HG03095 (cell line): ENCODE measurements around the gene OR52A5.
A peak's percentile ranks its signal among the peaks of the same experiment; 100 is the strongest.
"Not testable (repeated sequence)": the region's sequence is repeated elsewhere in the genome, so short reads cannot be mapped to it uniquely, and the experiment has no call there.

ENCODE experiments used
- ATAC-seq: cut with Tn5 transposase; IDR thresholded peaks from one replicate; pipeline ENCODE4 v1.9.1; 2021; ENCODE audit warnings: moderate library complexity; ENCODE audit not compliant: unreplicated experiment

Gene OR52A5

DNA sequence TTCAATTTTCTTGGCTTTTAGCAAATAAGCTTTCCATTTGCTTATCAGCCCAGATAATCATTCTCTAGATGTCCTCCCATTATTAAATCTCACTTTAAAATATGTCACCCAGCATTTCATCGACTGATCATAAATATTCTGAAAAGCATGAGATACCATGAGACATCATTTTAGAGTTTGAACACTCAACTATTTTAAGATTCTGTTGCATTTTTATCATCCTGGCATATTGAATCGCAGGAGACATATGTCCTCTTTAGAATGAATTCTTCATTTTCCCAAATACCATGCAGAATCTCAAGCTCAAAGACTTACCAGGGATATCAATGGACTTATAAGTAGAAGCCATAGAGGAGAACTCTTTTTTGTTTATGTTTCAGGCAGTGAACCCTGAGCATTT is at the start of gene OR52A5:
Gene OR52A5 (minus strand): TSS at position 361 of the 400 bp plus-strand sequence. CDS start 5,714 bp downstream, outside the sequence.
- ATAC-seq = no peak

DNA sequence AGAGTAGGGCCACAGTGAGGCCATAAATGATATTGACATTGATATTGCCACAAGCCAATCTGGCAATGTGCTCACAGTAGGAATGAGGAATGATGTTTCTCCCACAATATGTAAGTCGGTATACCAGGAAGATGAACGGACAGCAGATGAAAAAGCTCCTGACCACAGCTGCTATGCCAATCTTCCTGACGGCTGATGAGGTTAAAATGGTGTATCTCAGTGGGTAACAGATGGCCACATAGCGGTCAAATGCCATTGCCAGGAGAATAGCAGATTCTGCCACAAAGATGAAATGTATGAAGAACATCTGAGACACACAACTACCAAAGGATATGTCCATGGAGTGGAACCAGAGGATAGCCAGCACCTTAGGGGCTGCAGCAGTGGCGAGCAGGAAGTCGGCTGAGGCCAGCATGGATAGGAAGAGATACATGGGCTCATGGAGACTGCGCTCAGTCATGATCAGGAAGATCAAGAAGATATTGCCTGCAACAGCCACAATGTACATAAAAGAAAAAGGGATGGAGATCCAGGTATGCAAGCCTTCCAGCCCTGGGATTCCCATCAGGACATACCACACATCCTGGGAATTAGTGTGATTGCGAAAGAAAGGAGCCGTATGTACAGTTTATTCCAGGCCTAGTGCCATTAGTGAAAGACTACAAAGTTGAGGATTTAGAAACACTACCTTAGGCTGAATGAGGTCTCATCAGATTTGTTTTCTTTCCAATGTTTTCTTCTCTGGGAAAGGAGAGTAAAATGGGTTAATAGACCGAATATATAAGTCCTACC is 40.1 kb upstream of the OR52A5 start:
- no peak for ATAC-seq

DNA sequence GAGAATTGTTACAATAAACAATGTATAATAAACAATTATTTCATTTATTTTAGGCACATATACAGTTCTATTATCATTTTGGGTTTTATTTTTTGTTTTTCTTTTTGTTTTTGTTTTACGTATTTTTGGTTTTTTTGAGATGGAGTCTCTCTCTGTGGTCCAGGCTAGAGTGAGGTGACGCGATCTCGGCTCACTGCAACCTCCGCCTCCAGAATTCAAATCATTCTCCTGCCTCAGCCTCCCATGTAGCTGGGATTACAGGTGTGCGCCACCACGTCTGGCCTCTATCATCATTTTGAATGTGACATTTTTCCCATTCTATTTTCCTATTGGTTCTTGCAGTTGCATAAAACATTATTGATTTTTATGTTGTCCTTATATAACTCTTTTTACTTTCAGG is 36.8 kb upstream of the OR52A5 start:
- ATAC-seq = no peak

DNA sequence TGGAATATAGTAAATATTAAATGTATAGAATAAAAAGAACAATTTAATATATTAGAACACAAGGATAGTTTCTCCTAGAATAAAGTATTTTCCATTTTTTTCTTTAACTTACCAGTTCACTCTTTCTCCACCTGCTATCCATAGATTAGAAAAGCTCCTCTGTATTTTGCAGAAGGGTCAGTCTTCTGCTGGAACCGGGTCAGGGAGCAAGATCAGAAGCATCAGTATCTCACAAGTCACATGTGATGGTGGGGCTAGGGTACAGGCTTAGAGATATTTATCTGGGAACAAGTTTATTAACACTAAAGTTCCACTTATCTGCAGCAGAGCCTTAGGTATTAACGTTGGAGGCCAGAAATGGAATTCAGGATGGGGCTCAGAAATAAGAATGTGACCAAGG is 33.7 kb upstream of the OR52A5 start:
- ATAC-seq = no peak

DNA sequence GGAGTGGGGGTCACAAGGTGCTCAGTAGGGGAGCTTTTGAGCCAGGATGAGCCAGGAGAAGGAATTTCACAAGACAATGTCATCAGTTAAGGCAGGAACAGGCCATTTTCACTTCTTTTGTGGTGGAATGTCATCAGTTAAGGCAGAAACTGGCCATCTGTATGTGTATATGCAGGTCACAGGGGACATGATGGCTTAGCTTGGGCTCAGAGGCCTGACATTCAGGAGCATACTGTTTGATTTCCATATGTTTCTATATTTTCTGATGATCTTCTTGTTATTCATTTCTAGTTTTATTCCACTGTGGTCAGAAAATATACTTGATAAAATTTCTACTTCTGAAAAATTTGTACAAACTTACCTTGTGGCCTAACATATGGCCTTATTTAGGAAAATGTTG is 27.7 kb upstream of the OR52A5 start:
- not testable (repeated sequence) for ATAC-seq

DNA sequence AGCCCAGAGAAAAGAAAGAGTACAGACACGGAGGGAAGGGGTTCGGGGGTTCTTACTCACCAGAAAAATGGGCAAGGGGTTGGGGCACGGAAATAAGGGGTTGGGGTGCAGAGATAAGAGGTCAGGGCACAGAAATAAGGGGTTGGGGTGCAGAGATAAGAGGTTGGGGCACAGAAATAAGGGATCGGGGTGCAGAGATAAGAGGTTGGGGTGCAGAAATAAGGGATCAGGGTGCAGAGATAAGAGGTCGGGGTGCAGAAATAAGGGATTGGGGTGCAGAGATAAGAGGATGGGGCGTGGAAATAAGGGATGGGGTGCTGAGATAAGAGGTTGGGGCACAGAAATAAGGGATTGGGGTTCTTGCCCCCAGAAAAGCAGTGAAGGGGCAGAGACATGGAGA is 26.7 kb upstream of the OR52A5 start:
- not testable (repeated sequence) for ATAC-seq

DNA sequence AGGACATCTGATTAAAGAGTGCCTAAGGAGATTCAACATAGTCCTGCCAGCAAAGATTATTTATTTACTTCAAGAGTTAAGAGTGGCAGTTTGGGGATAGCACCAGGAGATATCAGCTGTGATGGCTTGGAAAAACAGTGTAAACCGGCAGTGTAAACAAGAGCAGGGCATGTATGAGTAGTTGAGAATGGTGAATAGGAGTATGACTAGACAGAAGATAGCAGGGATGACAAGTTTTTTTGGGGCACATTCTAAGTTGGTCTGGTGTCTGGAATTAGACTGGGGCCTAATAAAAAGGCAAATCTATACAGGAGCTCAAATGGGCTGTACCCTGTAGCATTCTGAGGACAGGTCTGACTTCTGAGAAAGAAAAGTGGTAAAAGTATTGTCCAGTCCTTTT is 22.9 kb upstream of the OR52A5 start:
- ATAC-seq = not testable (repeated sequence)

DNA sequence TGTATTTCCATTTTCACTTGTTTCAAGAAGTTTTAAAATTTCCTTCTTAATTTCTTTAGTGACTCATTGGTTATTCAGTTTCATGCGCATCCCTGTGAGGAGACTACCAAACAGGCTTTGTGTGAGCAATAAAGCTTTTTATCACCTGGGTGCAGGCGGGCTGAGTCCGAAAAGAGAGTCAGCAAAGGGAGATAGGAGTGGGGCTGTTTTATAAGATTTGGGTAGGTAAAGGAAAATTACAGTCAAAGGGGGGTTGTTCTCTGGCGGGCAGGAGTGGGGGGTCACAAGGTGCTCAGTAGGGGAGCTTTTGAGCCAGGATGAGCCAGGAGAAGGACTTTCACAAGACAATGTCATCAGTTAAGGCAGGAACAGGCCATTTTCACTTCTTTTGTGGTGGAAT is 22.1 kb upstream of the OR52A5 start:
- not testable (repeated sequence) for ATAC-seq

DNA sequence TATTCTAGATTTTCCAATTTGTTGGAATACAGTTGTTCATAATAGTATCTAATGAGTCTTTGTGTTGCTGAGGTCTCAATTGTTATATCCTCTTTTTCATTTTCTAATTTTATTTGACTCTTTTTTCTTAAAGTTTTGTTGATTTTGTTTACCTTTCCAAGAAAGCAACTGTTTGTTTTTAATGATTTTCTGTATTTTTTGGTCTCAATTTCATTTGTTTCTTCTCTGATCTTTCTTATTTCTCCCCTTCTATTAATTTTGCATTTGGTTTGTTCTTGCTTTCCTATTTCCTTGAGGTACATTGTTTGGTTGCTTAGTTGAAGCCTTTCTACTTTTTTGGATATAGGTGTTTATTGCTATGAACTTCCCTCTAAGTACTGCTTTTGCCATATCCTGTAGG is 21.6 kb upstream of the OR52A5 start:
- ATAC-seq = no peak

DNA sequence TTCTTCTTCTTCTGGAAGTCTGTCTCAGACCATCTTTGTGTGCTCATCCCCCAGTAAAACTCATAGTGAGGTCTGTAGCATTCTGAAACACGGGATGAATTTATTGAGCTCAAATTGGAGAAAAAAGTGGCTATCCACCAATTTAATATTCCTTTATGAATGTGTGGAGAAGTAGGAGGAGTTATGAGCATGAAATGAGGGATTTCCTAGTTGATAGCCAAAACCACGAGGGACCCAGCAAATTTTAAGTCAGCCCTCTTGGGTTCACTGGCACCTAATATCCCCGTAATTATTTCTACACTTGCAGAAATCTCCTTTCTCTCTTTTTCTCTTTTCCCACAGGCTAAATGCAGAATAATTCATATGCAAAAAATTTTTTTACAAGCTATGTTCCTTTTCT is 16.5 kb upstream of the OR52A5 start, which contains the start of gene OR52A1:
Gene OR52A1 (minus strand): TSS at position 101 of the 400 bp plus-strand sequence. CDS start 2,388 bp downstream, outside the sequence.
- ATAC-seq = no peak

DNA sequence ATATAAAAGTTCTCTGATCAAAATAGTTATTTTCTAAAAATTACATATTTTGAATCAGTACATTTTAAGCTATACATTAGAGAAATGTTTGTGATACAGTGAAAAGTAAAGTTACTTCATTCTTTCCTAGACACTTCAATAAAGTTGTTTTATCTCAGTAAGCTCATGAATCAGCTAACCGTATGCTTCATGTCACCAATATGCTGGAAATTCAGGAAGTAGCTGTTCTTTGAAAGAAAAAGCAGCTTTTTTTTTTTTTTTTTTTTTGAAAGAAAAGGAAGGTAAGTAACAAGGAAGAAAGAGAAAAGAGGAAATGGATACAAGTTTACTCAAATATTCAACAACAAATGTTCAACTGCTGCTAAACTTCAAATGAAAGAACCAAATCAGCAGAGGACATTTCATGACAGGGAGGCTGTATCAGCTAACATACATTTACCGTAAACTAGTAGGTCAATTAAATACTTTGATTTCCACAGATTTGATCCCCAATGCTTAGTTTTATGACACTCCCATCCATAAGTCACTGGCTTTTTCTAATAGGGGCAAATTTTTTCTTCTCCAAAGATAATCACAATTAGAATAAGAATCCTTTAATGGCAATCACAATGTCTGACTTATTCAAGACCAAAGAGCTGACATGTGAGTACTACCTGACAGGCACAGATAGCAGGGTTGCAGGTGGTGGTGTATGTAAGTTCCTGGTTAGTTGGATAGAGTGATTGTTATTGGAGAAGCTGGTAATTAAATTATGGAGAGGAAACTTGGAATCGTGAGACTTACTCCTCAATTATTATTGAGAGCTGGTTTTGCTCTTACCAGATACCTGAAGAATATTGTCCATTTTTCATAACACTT is 15.6 kb upstream of the OR52A5 start:
- ATAC-seq = no peak

DNA sequence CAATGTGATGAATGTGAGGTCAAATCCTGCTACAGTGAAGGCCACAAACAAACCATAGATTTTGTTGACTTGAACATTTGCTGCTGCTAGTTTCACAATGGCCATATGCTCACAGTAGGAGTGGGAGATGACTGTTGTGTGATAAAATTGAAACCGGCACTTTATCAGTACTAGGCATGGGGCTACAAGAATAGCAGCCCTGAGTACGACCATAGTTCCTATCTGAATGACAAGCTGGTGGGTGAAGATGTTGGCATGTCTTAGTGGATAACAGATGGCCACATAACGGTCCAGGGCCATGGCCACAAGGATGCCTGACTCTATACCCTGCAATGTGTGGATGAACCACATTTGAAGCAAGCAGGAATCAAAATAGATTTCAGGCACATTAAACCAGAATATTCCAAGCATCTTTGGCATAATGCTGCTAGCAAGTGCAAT is 13.6 kb upstream of the OR52A5 start:
- no peak for ATAC-seq

DNA sequence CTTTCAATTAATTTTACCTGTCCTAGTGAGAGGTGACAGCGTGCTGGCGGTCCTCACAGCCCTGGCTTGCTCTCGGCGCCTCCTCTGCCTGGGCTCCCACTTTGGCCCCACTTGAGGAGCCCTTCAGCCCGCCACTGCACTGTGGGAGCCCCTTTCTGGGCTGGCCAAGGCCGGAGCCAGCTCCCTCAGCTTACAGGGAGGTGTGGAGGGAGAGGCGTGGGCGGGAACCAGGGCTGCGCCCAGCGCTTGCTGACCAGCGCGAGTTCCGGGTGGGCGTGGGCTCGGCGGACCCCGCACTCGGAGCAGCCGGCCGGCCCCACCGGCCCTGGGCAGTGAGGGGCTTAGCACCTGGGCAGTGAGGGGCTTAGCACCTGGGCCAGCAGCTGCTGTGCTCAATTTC is 6.0 kb upstream of the OR52A5 start:
- not testable (repeated sequence) for ATAC-seq

DNA sequence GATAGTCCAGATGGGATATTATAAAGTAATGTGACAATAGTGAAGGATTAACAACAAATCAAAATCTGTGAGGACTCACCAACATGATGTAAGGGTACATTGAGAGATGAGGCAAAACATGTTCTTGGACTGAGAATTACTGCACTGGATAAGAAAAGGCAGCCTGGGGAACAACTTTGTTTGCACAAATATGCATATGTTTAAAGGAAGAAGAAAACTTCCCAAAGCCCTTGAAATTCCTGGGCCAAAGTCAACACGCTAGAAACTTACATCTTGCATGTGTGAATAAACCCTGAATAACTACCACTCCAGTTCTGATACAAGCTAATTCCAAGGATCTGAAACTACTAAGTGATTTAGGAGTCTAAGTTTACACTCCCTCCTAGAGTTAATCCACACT is 1.1 kb downstream of the OR52A5 start:
- ATAC-seq = no peak

DNA sequence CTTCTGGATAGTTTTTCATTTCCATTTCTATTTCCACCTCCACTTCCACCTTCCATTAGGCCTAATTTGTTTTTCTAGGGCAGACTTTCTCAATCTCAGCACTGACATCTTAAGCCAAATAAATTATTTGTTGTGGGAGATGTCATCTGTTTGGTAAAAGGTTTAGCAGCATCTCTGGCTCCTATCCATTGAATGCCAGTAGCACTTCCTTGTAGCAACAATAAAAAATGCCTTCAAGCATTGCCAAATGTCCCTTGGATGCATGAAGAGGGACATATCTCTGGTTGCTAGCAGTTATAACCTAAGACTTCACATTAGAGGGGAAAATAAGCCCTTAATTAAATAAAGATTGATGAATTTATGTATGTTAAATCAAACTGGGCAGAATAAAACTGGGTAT is 1.9 kb downstream of the OR52A5 start:
- ATAC-seq = no peak

DNA sequence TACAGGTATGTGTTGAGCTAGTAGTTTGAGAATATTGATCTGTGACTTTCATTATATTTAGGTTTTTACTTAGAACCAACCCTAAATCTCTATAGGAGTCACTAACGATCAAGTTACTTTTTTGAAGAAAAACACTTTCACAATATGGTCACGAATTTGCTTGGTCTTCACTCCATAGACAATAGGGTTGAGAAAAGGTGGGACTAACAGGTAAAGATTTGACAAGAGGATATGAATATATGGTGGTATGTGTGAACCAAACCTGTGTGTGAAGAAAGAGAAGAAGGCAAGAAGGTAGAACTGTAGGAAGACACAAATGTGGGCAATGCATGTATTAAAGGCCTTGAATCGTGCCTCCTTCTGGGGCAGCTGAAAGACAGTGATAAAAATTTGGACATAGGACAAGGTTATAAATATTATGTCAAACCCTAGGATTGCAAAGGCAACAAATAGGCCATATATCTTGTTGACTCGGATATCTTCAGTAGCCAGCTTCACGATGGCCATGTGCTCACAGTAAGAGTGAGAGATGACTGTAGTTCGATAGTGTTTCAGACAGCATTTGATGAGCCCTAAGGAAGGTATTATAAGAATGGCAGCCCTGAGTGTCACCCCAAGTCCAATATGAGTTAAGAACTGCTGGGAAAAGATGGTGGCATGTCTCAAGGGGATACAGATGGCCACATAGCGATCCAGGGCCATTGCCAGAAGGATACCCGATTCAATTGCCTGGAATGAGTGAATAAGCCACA is 6.4 kb downstream of the OR52A5 start:
- ATAC-seq = no peak

DNA sequence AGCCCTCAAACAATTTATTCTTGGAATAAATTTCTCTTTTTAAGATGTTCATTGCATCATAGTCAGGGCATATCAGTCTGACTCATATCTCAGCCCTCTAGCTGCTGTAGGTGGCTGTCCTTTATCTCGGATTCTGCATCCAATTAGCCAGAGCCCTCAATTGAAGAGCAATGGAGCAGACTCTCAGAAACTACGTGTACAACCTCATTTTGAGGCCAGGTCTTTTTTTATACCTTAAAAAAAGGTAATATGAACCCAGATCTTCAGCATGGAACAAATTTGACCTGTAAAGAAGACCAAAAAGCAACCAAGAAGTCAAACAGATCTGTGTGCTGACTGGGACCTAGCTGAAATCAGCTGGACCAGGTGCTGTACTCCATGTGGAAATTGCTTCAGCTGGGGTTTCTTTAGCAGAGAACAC is 8.7 kb downstream of the OR52A5 start:
- no peak for ATAC-seq

DNA sequence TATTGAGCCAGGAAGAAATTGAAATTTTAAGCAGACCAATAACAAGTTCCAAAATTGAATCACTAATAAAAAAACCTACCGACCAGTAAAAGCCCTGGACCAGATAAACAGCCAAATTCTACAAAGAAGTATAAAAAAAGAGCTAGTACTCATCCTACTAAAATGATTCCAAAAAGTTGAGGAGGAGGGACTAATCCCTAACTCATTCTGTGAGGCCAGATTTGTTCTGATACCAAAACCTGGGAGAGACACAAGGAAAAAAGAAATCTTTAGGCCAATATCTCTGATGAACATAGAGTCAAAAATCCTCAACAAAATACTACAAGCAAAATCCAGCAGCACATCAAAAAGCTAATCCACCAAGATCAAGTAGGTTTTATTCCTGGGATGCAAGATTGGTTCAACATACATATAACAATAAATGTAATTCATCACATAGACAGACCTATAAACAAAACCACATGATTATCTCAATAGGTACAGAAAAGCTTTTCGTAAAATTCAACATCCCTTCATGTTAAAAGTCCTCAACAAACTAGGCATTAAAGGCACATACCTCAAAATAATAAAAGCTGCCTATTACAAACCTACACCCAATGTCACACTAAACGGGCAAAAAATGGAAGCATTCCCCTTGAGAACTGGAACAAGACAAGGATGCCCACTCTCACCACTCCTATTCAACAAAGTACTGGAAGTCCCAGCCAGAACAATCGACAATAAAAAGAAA is 13.1 kb downstream of the OR52A5 start:
- ATAC-seq = no peak

DNA sequence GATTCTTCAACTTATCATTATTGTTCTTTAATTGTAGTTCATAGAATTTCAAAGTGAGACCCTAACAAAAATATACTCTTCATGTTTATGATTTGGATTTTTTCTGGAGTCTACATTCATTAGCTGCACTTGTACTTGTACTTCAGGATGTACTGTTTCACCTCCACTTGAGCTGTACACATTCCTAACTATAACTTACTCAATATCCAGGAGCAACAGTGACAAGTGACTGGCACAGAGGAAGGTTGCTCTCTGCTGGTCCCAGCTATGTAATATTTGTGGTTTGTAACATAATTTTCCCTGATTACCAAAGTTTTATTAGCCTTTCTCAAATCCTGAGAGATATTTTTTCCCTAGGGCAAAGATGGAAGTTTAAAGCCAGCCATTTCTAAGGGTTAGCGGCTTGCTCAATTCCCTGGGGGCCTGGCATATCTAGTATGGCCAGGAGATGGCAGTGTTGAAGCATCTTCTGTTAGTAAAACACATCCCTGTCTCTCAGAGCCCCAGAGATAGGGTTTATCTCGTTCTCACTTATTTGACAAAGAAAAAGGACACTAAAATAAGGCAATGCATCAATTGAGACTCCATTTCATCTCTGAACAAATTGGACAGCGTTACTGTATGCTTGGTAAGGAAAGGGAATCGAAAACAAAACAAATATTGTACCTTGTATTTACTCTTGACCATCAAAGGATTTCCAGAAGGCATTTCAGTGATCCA is 14.2 kb downstream of the OR52A5 start:
- ATAC-seq = peak; percentile 84

DNA sequence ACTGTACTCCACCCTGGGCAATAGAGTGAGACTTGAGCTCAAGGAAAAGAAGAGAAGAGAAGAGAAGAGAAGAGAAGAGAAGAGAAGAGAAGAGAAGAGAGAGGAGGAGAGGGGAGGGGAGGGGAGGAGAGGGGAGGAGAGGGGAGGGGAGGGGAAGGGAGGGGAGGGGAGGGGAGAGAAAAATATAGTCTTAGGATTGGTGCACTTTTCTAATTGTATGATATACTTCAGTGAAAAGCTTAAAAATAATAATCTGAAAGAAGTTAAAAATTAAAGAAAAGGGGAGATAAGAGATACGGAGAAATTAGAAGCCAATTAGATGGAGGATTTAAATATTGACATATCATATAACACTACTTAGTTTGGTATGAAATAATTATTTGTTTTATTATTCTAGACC is 19.3 kb downstream of the OR52A5 start:
- no peak for ATAC-seq
